Caco-2 (cell line): ENCODE measurements around the gene EGFL8. TPM values are rescaled to one million over a fixed set of nuclear protein-coding genes. Genes with fewer than 3 reads are reported as not detected.

ENCODE experiments used
- BruUV-seq: library from RNA; stranded (reverse); fragments of 400-500 nt; replicated peaks from 2 replicates; lab custom pipeline; 2021; lab: Mats Ljungman, UMichigan
- CTCF ChIA-PET: fragments of 300-600 bp; sonication (Branson Sonifier 250); formaldehyde crosslinking; loops from one replicate; lab custom pipeline; 2022; ENCODE audit warnings: antibody characterized with exemption; lab: Charles Lee
- POLR2A ChIA-PET: fragments of 300-600 bp; sonication (Branson Sonifier 250); formaldehyde crosslinking; loops from one replicate; lab custom pipeline; 2022; ENCODE audit warnings: antibody characterized with exemption; lab: Charles Lee
- DNase-seq, 2 experiments: peaks; one replicate each; pipeline versions ENCODE4 v3.0.0 to v3.0.0-alpha.2; 2020 to 2022
- H3K27me3 ChIP-seq: replicated peaks from 2 replicates; pipeline ENCODE4 v1.6.0; 2011; ENCODE audit warnings: low read length; ENCODE audit not compliant: control insufficient read depth, insufficient read depth
- H3K36me3 ChIP-seq: 2 replicates; pipeline ENCODE4 v1.5.1; 2011; ENCODE audit warnings: low read length; ENCODE audit not compliant: control insufficient read depth, insufficient read depth
- H3K4me1 ChIP-seq: fragments of 250-450 bp; sonication (Bioruptor Pico); 2 replicates; pipeline ENCODE4 v1.5.1; 2020; ENCODE audit warnings: mild to moderate bottlenecking
- H3K4me3 ChIP-seq: 2 replicates; pipeline ENCODE4 v1.5.1; 2011; ENCODE audit warnings: low read depth, mild to moderate bottlenecking, control low read depth, low read length
- H3K9me3 ChIP-seq: fragments of 250-450 bp; sonication (Bioruptor Pico); 2 replicates; pipeline ENCODE4 v1.5.1; 2020; ENCODE audit warnings: mild to moderate bottlenecking, moderate library complexity
- H3K27ac Mint-ChIP-seq: one replicate; pipeline ENCODE4 v1.8.0; 2022; ENCODE audit warnings: mixed read lengths; ENCODE audit not compliant: unreplicated experiment
- H3K27me3 Mint-ChIP-seq: one replicate; pipeline ENCODE4 v1.8.0; 2022; ENCODE audit warnings: mixed read lengths; ENCODE audit not compliant: insufficient read depth, unreplicated experiment
- H3K36me3 Mint-ChIP-seq: one replicate; pipeline ENCODE4 v1.8.0; 2022; ENCODE audit warnings: mild to moderate bottlenecking, mixed read lengths; ENCODE audit not compliant: insufficient read depth, unreplicated experiment
- H3K4me1 Mint-ChIP-seq: one replicate; pipeline ENCODE4 v1.8.0; 2022; ENCODE audit warnings: low read depth, mixed read lengths; ENCODE audit not compliant: unreplicated experiment
- H3K4me3 Mint-ChIP-seq: one replicate; pipeline ENCODE4 v1.8.0; 2022; ENCODE audit warnings: mild to moderate bottlenecking, moderate library complexity, mixed read lengths; ENCODE audit not compliant: unreplicated experiment
- H3K9me3 Mint-ChIP-seq: one replicate; pipeline ENCODE4 v1.8.0; 2022; ENCODE audit warnings: mixed read lengths; ENCODE audit not compliant: unreplicated experiment
- CTCF ChIP-seq, 2 experiments: fragments of 200-600 bp in 1 of 2; IDR thresholded peaks; 1 replicate in 1 of 2; 2 replicates in 1 of 2; pipeline versions ENCODE4 v1.5.1 to v1.8.0; 2011 to 2022; ENCODE audit warnings: antibody characterized with exemption in 1 of 2, control low read depth in 1 of 2, inconsistent platforms in 1 of 2, low read depth in 1 of 2, low read length in 1 of 2, mild to moderate bottlenecking in 1 of 2, moderate library complexity in 1 of 2; ENCODE audit not compliant: insufficient read depth in 1 of 2, severe bottlenecking in 1 of 2, unreplicated experiment in 1 of 2
- intact Hi-C: fragments of 100-400 bp; cut with micrococcal nuclease; formaldehyde crosslinking; loops from one replicate; pipeline ENCODE4 v1.10.0; 2022; ENCODE audit not compliant: unreplicated experiment
- total RNA-seq: library from RNA; stranded (reverse); gene quantifications from 2 replicates; pipeline ENCODE4 v1.2.3, GENCODE V29; 2022

EGFL8 gene
- total RNA-seq, 1 experiment from 2014 or later = 45.0 TPM

- intact Hi-C loops = no loop called here
- BruUV-seq = no TSS peak
- ChIA-PET POLR2A (no interaction called here), CTCF (no interaction called here)
- Histone ChIP-seq H3K36me3 (no peaks in the 10 kb centered on the region), H3K9me3 (0 out of 2 replicates have a peak, but pooled peaks cover 3% of the 10 kb centered on the region), H3K27me3 (no peaks in the 10 kb centered on the region; the same call in 1 of the 2 replicates), H3K4me1 (no peaks in the 10 kb centered on the region), H3K4me3 (no peak overlapping the region)
- H3K4me3 Mint-ChIP-seq = no peak overlapping the region
- no peak overlapping the region for H3K27ac Mint-ChIP-seq
- no peak for DNase-seq
- TF ChIP-seq CTCF (IDR thresholded peaks at IDR 0.05; ENCODE audit: insufficient read depth in 1 of 2, low read depth in 1 of 2, low read length in 1 of 2, severe bottlenecking in 1 of 2, unreplicated experiment in 1 of 2) = no peak
- H3K9me3 Mint-ChIP-seq = no peaks in the 10 kb centered on the region
- H3K4me1 Mint-ChIP-seq = no peaks in the 10 kb centered on the region
- peaks cover 4% of the 10 kb centered on the region for H3K27me3 Mint-ChIP-seq
- H3K36me3 Mint-ChIP-seq = peaks cover 2% of the 10 kb centered on the region
Observed at GRCh38 chr6:32203426-32204267, 39.3 kb downstream of the EGFL8 start.

- H3K4me3 ChIP-seq = no peak overlapping the region
- POLR2A ChIA-PET = no interaction called here
- BruUV-seq = no TSS peak
- no peaks in the 10 kb centered on the region for H3K9me3 Mint-ChIP-seq
- H3K9me3 ChIP-seq = 0 out of 2 replicates have a peak, but pooled peaks cover 3% of the 10 kb centered on the region
- H3K4me3 Mint-ChIP-seq = no peak overlapping the region
- H3K27ac Mint-ChIP-seq = no peak overlapping the region
- no peaks in the 10 kb centered on the region for H3K36me3 Mint-ChIP-seq
- peaks cover 4% of the 10 kb centered on the region for H3K27me3 Mint-ChIP-seq
- intact Hi-C loops = no loop called here
- H3K27me3 ChIP-seq = no peaks in the 10 kb centered on the region; the same call in 1 of the 2 replicates
- CTCF ChIA-PET = no interaction called here
- H3K4me1 ChIP-seq = no peaks in the 10 kb centered on the region
- no peak for DNase-seq
- H3K36me3 ChIP-seq = no peaks in the 10 kb centered on the region
- no peaks in the 10 kb centered on the region for H3K4me1 Mint-ChIP-seq
- no peak for TF ChIP-seq CTCF (IDR thresholded peaks at IDR 0.05; ENCODE audit: insufficient read depth in 1 of 2, low read depth in 1 of 2, low read length in 1 of 2, severe bottlenecking in 1 of 2, unreplicated experiment in 1 of 2)
Observed at GRCh38 chr6:32204268-32204715, 39.9 kb downstream of the EGFL8 start.

- Mint-ChIP-seq H3K4me3 (no peak overlapping the region), H3K36me3 (no peaks in the 10 kb centered on the region), H3K9me3 (no peaks in the 10 kb centered on the region), H3K4me1 (peaks cover 10% of the 10 kb centered on the region), H3K27me3 (peaks cover 4% of the 10 kb centered on the region), H3K27ac (peak overlapping the region; percentile 5)
- ChIA-PET CTCF (no interaction called here), POLR2A (no interaction called here)
- Histone ChIP-seq H3K4me3 (no peak overlapping the region), H3K36me3 (no peaks in the 10 kb centered on the region), H3K9me3 (0 out of 2 replicates have a peak, but pooled peaks cover 3% of the 10 kb centered on the region), H3K27me3 (no peaks in the 10 kb centered on the region; the same call in 1 of the 2 replicates), H3K4me1 (no peaks in the 10 kb centered on the region)
- TF ChIP-seq CTCF (IDR thresholded peaks at IDR 0.05; ENCODE audit: insufficient read depth in 1 of 2, low read depth in 1 of 2, low read length in 1 of 2, severe bottlenecking in 1 of 2, unreplicated experiment in 1 of 2) = no peak
- no TSS peak for BruUV-seq
- no peak for DNase-seq
- intact Hi-C loops = no loop called here
Observed at GRCh38 chr6:32208996-32209395, 44.6 kb downstream of the EGFL8 start.
